ENCODE data around the gene LIPM. TPM values are rescaled to one million over a fixed set of nuclear protein-coding genes. Genes with fewer than 3 reads are reported as not detected.

LIPM gene
- total RNA-seq, 1 donor from 2014 or later, result not detected

- H3K4me3 Mint-ChIP-seq, result no peak overlapping the region
- no peak overlapping the region for H3K27ac Mint-ChIP-seq
- H3K36me3 Mint-ChIP-seq (ENCODE audit: low read depth), result no peaks in the 10 kb centered on the region
- DNase-seq (no peak), ATAC-seq (ENCODE audit: low read depth) (no peak)
- peaks cover 3% of the 10 kb centered on the region for H3K4me1 Mint-ChIP-seq
- ChIA-PET POLR2A (interaction anchor here (1.0 kb wide), 1 partner anchor 14 kb away, joined by 4 read pairs; the partner anchor contains the start of gene STAMBPL1), CTCF (interaction anchor here (1.7 kb wide), 1 partner anchor 29 kb away, joined by 6 read pairs; no protein-coding TSS in a partner anchor)
- no peaks in the 10 kb centered on the region for H3K27me3 Mint-ChIP-seq
- TF ChIP-seq CTCF (IDR thresholded peaks at IDR 0.05), result no peak
- no peaks in the 10 kb centered on the region for H3K9me3 Mint-ChIP-seq
- intact Hi-C loops (cut with micrococcal nuclease), result no loop called here
Observed at GRCh38 chr10:88865281-88865876, 62.8 kb downstream of the LIPM start.

DNA sequence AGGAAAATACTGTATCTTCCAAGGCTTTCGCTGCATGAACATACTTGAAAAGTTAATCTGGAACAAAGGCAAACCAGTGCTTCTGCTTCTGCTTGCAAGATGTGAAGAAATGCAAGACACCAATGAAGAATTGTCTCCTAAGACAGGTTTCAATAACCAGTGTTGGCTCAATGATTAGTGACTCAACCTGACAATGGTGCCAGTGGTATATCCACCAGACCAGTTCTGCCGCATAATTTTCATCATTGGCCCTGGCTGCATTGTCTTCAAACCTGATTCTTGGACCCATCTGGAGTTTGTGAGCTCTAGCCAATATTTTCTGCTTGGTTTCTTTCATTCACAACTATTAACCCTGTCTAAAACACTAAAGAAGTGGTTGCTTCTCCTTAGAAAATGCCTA, 63.9 kb downstream of the LIPM start:
- POLR2A ChIA-PET, result no interaction called here
- no peaks in the 10 kb centered on the region for H3K9me3 Mint-ChIP-seq
- ATAC-seq (ENCODE audit: low read depth), result no peak
- no peak overlapping the region for H3K4me3 Mint-ChIP-seq
- peaks cover 3% of the 10 kb centered on the region for H3K4me1 Mint-ChIP-seq
- no peak for TF ChIP-seq CTCF (IDR thresholded peaks at IDR 0.05)
- no peak for DNase-seq
- CTCF ChIA-PET, result no interaction called here
- no peak overlapping the region for H3K27ac Mint-ChIP-seq
- H3K36me3 Mint-ChIP-seq (ENCODE audit: low read depth), result no peaks in the 10 kb centered on the region
- intact Hi-C loops (cut with micrococcal nuclease), result no loop called here
- no peaks in the 10 kb centered on the region for H3K27me3 Mint-ChIP-seq

DNA sequence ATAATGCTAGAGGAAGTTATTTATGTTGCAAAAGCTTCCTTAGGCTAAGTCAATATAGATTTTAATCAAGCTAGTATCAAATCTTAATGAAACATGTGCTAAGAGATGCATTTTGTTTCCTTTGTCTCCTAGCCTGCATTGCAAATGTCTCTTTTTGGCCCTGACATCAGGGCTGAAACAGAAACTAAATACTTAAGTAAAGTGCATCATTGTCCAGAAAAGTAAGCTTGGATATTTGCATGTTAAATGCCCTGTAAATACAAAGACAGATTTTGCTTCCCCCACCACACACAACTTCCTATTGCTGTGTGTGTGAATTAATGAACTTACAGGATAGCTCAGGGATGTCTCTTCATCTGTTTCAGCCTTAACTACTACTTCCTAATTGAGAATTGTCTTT, 67.6 kb downstream of the LIPM start:
- Mint-ChIP-seq H3K9me3 (no peaks in the 10 kb centered on the region), H3K36me3 (ENCODE audit: low read depth) (no peaks in the 10 kb centered on the region), H3K4me1 (peaks cover 3% of the 10 kb centered on the region), H3K4me3 (no peak overlapping the region), H3K27ac (no peak overlapping the region), H3K27me3 (no peaks in the 10 kb centered on the region)
- intact Hi-C loops (cut with micrococcal nuclease), result no loop called here
- TF ChIP-seq CTCF (IDR thresholded peaks at IDR 0.05), result no peak
- CTCF ChIA-PET, result interaction anchor here (1.1 kb wide), 1 partner anchor 63 kb away, joined by 5 read pairs; no protein-coding TSS in a partner anchor
- POLR2A ChIA-PET, result interaction anchor here (1.0 to 1.6 kb wide), 2 partner anchors 10 kb away, joined by 4 read pairs; partner anchors contain the start of gene STAMBPL1
- no peak for DNase-seq
- ATAC-seq (ENCODE audit: low read depth), result no peak

Other genes starting within 250 kb of the LIPM start
- 4.9 and 5.7 TPM in 2 replicates for gene RNLS, start 219.4 kb upstream of the LIPM start, total RNA-seq
- gene LIPJ, start 216.0 kb upstream of the LIPM start, total RNA-seq, result 0.07 and 0.31 TPM in 2 replicates
- gene LIPF, start 138.3 kb upstream of the LIPM start, total RNA-seq, result not detected in 2 replicates
- gene LIPK, start 96.5 kb upstream of the LIPM start, total RNA-seq, result not detected in 2 replicates
- gene LIPN, start 42.7 kb upstream of the LIPM start, total RNA-seq, result 0.24 and 0.27 TPM in 2 replicates
- not detected in 2 replicates for gene ANKRD22, start 49.1 kb downstream of the LIPM start, total RNA-seq
- 38.7 and 44.5 TPM in 2 replicates for gene STAMBPL1, start 77.5 kb downstream of the LIPM start, total RNA-seq
- gene ACTA2, start 150.0 kb downstream of the LIPM start, total RNA-seq, result 1.5 and 2.4 TPM in 2 replicates
- 18.2 and 22.6 TPM in 2 replicates for gene FAS, start 188.1 kb downstream of the LIPM start, total RNA-seq

Measured in activated B cell treated with CpG ODN at 0.5 μM for 24 hours (primary cell).